ENCODE measurements around the gene PKD2L1.
"Not testable (repeated sequence)": the region's sequence is repeated elsewhere in the genome, so short reads cannot be mapped to it uniquely, and the experiment has no call there.

Gene PKD2L1

GRCh38 chr10:100330079-100330478 is at the start of gene PKD2L1:
PKD2L1 (minus strand) TSS chr10:100330228; CDS start chr10:100330103, 125 bp downstream.
- Histone ChIP-seq H3K9me3 (no peaks in the 10 kb centered on the region), H3K27me3 (no peaks in the 10 kb centered on the region), H3K4me1 (ENCODE audit: control insufficient read depth in 1 of 2, insufficient read depth in 1 of 2, low read depth in 1 of 2, low read length in 1 of 2) (peaks cover 51% of the 10 kb centered on the region in 2 experiments), H3K36me3 (no peaks in the 10 kb centered on the region), H3K27ac (no peak within 1 kb of the TSS), H3K4me3 (ENCODE audit: low read depth in 1 of 2, low read length in 1 of 2) (no peak within 1 kb of the TSS)
- TF ChIP-seq CTCF (IDR thresholded peaks at IDR 0.05), result no peak

GRCh38 chr10:100377830-100378229 is 47.8 kb upstream of the PKD2L1 start:
- H3K4me3 ChIP-seq (ENCODE audit: low read depth in 1 of 2, low read length in 1 of 2), result no peak overlapping the region
- H3K9me3 ChIP-seq, result no peaks in the 10 kb centered on the region
- no peaks in the 10 kb centered on the region for H3K36me3 ChIP-seq
- H3K27ac ChIP-seq, result no peak overlapping the region
- H3K4me1 ChIP-seq (ENCODE audit: control insufficient read depth in 1 of 2, insufficient read depth in 1 of 2, low read depth in 1 of 2, low read length in 1 of 2), result peaks cover 32% of the 10 kb centered on the region in 2 experiments
- no peaks in the 10 kb centered on the region for H3K27me3 ChIP-seq
- no peak for TF ChIP-seq CTCF (IDR thresholded peaks at IDR 0.05)

- not testable (repeated sequence) for H3K4me3 ChIP-seq (ENCODE audit: low read depth in 1 of 2, low read length in 1 of 2)
- H3K4me1 ChIP-seq (ENCODE audit: control insufficient read depth in 1 of 2, insufficient read depth in 1 of 2, low read depth in 1 of 2, low read length in 1 of 2), result peaks cover 38 to 39% of the 10 kb centered on the region in 2 experiments
Measured at GRCh38 chr10:100376656-100377055, 46.6 kb upstream of the PKD2L1 start.

GRCh38 chr10:100374677-100375353 is 44.8 kb upstream of the PKD2L1 start:
- H3K36me3 ChIP-seq; H3K9me3 ChIP-seq; H3K27me3 ChIP-seq; H3K4me3 ChIP-seq (ENCODE audit: low read depth in 1 of 2, low read length in 1 of 2); H3K27ac ChIP-seq: not testable (repeated sequence)
- H3K4me1 ChIP-seq (ENCODE audit: control insufficient read depth in 1 of 2, insufficient read depth in 1 of 2, low read depth in 1 of 2, low read length in 1 of 2), result peaks cover 24 to 32% of the 10 kb centered on the region in 2 experiments

More at GRCh38 chr10:100376656-100377055, 46.6 kb upstream of the PKD2L1 start:
- H3K9me3 ChIP-seq, H3K27ac ChIP-seq, H3K27me3 ChIP-seq, H3K36me3 ChIP-seq: not testable (repeated sequence)

GRCh38 chr10:100374200-100374655 is 44.2 kb upstream of the PKD2L1 start:
- Histone ChIP-seq H3K36me3 (no peaks in the 10 kb centered on the region), H3K9me3 (no peaks in the 10 kb centered on the region), H3K4me1 (ENCODE audit: control insufficient read depth in 1 of 2, insufficient read depth in 1 of 2, low read depth in 1 of 2, low read length in 1 of 2) (peaks cover 21 to 26% of the 10 kb centered on the region in 2 experiments), H3K27me3 (no peaks in the 10 kb centered on the region), H3K27ac (peak overlapping the region; percentile 57), H3K4me3 (ENCODE audit: low read depth in 1 of 2, low read length in 1 of 2) (peak overlapping the region; percentile 65 to 75)
- TF ChIP-seq CTCF (IDR thresholded peaks at IDR 0.05), result no peak

- peak overlapping the region; percentile 65 to 75 for H3K4me3 ChIP-seq (ENCODE audit: low read depth in 1 of 2, low read length in 1 of 2)
- no peaks in the 10 kb centered on the region for H3K9me3 ChIP-seq
- H3K4me1 ChIP-seq (ENCODE audit: control insufficient read depth in 1 of 2, insufficient read depth in 1 of 2, low read depth in 1 of 2, low read length in 1 of 2), result peaks cover 21 to 26% of the 10 kb centered on the region in 2 experiments
- no peak for TF ChIP-seq CTCF (IDR thresholded peaks at IDR 0.05)
- H3K27ac ChIP-seq, result peak overlapping the region; percentile 57
- no peaks in the 10 kb centered on the region for H3K27me3 ChIP-seq
- H3K36me3 ChIP-seq, result no peaks in the 10 kb centered on the region
Measured at GRCh38 chr10:100373298-100374199, 43.5 kb upstream of the PKD2L1 start.

All from neutrophil (primary cell).